Measurements from ENCODE around the gene ISG20. TPM values are rescaled to one million over a fixed set of nuclear protein-coding genes. Genes with fewer than 3 reads are reported as not detected.

ISG20 gene
- total and polyA plus RNA-seq, 2 experiments from 2014 or later = 1.4 TPM; not detected in 1

GRCh38 chr15:88663141-88663621, 24.4 kb downstream of the ISG20 start:
- no peak for TF ChIP-seq EZH2 (IDR thresholded peaks at IDR 0.05; ENCODE audit: insufficient read depth, poor library complexity, severe bottlenecking)
- no peak for TF ChIP-seq EZH2phosphoT487 (IDR thresholded peaks at IDR 0.05; ENCODE audit: insufficient read depth, low read depth)
- no peak overlapping the region for H3K4me2 ChIP-seq (ENCODE audit: unreplicated experiment)
- H3K4me1 ChIP-seq (ENCODE audit: insufficient read depth) = peaks cover 31% of the 10 kb centered on the region
- peaks cover 19% of the 10 kb centered on the region; the same call in 1 of the 2 replicates for H3F3A ChIP-seq (ENCODE audit: insufficient read depth)
- in situ Hi-C loops (cut with MboI) = loop anchor here (25.0 kb wide), 2 partner anchors 349 to 524 kb away; no protein-coding TSS in a partner anchor
- H3K9me3 ChIP-seq (ENCODE audit: low read depth) = no peaks in the 10 kb centered on the region
- no peaks in the 10 kb centered on the region for H3K79me2 ChIP-seq (ENCODE audit: insufficient read depth)
- no peak overlapping the region for H3K9ac ChIP-seq
- peak; percentile 33 for DNase-seq
- no peaks in the 10 kb centered on the region for H3K36me3 ChIP-seq (ENCODE audit: low read depth)
- no peaks in the 10 kb centered on the region for H4K20me1 ChIP-seq (ENCODE audit: insufficient read depth)
- no peak overlapping the region for H2AFZ ChIP-seq
- WGBS, 2 experiments (ENCODE audit: low coverage in 1 of 2, low lambda C conversion rate in 2 of 2, missing lambda C conversion rate in 2 of 2) = 58 to 61% methylated on average over 5 to 6 of the region's 6 CpGs
- H3K27me3 ChIP-seq (replicated peaks; ENCODE audit: insufficient read depth) = no peaks in the 10 kb centered on the region
- H3K9me2 ChIP-seq (ENCODE audit: insufficient read depth) = no peaks in the 10 kb centered on the region
- no peak overlapping the region for H3K4me3 ChIP-seq
- no peak overlapping the region for H3K27ac ChIP-seq

GRCh38 chr15:88664151-88664778, 25.4 kb downstream of the ISG20 start:
- no peak for DNase-seq

GRCh38 chr15:88674661-88675060, 35.8 kb downstream of the ISG20 start:
- no peak for DNase-seq
- H3K79me2 ChIP-seq (ENCODE audit: insufficient read depth) = no peaks in the 10 kb centered on the region
- no peaks in the 10 kb centered on the region for H3F3A ChIP-seq (ENCODE audit: insufficient read depth)
- TF ChIP-seq EZH2 (IDR thresholded peaks at IDR 0.05; ENCODE audit: insufficient read depth, poor library complexity, severe bottlenecking) (no peak), EZH2phosphoT487 (IDR thresholded peaks at IDR 0.05; ENCODE audit: insufficient read depth, low read depth) (no peak)
- H3K9me2 ChIP-seq (ENCODE audit: insufficient read depth) = no peaks in the 10 kb centered on the region
- H3K4me2 ChIP-seq (ENCODE audit: unreplicated experiment) = no peak overlapping the region
- no peaks in the 10 kb centered on the region for H3K4me1 ChIP-seq (ENCODE audit: insufficient read depth)
- no peaks in the 10 kb centered on the region for H3K9me3 ChIP-seq (ENCODE audit: low read depth)
- H3K9ac ChIP-seq = no peak overlapping the region
- no peak overlapping the region for H2AFZ ChIP-seq
- H4K20me1 ChIP-seq (ENCODE audit: insufficient read depth) = no peaks in the 10 kb centered on the region
- peaks cover 35% of the 10 kb centered on the region for H3K27me3 ChIP-seq (replicated peaks; ENCODE audit: insufficient read depth)
- WGBS, 2 experiments (ENCODE audit: low coverage in 1 of 2, low lambda C conversion rate in 2 of 2, missing lambda C conversion rate in 2 of 2) = 35 to 38% methylated on average over 4 of the region's 4 CpGs
- in situ Hi-C loops (cut with MboI) = loop anchor here (25.0 kb wide), 2 partner anchors 338 to 513 kb away; no protein-coding TSS in a partner anchor
- no peak overlapping the region for H3K4me3 ChIP-seq
- no peak overlapping the region for H3K27ac ChIP-seq
- H3K36me3 ChIP-seq (ENCODE audit: low read depth) = no peaks in the 10 kb centered on the region

More at GRCh38 chr15:88664151-88664778, 25.4 kb downstream of the ISG20 start:
- H3K9me2 ChIP-seq (ENCODE audit: insufficient read depth) = no peaks in the 10 kb centered on the region
- no peak overlapping the region for H3K9ac ChIP-seq
- no peaks in the 10 kb centered on the region for H4K20me1 ChIP-seq (ENCODE audit: insufficient read depth)
- H3K36me3 ChIP-seq (ENCODE audit: low read depth) = no peaks in the 10 kb centered on the region
- H3K4me1 ChIP-seq (ENCODE audit: insufficient read depth) = peaks cover 27% of the 10 kb centered on the region
- WGBS, 2 experiments (ENCODE audit: low coverage in 1 of 2, low lambda C conversion rate in 2 of 2, missing lambda C conversion rate in 2 of 2) = 67 to 69% methylated on average over 7 of the region's 7 CpGs
- peaks cover 19% of the 10 kb centered on the region; the same call in 1 of the 2 replicates for H3F3A ChIP-seq (ENCODE audit: insufficient read depth)
- no peak overlapping the region for H3K4me2 ChIP-seq (ENCODE audit: unreplicated experiment)
- in situ Hi-C loops (cut with MboI) = loop anchor here (25.0 kb wide), 2 partner anchors 348 to 523 kb away; no protein-coding TSS in a partner anchor
- H3K4me3 ChIP-seq = no peak overlapping the region
- H3K27ac ChIP-seq = no peak overlapping the region
- H2AFZ ChIP-seq = no peak overlapping the region
- no peaks in the 10 kb centered on the region for H3K9me3 ChIP-seq (ENCODE audit: low read depth)
- H3K27me3 ChIP-seq (replicated peaks; ENCODE audit: insufficient read depth) = no peaks in the 10 kb centered on the region
- TF ChIP-seq EZH2 (IDR thresholded peaks at IDR 0.05; ENCODE audit: insufficient read depth, poor library complexity, severe bottlenecking) = no peak
- no peak for TF ChIP-seq EZH2phosphoT487 (IDR thresholded peaks at IDR 0.05; ENCODE audit: insufficient read depth, low read depth)
- no peaks in the 10 kb centered on the region for H3K79me2 ChIP-seq (ENCODE audit: insufficient read depth)

- in situ Hi-C loops (cut with MboI) = no loop called here
- no peak overlapping the region for H3K9ac ChIP-seq
- H3K9me2 ChIP-seq (ENCODE audit: insufficient read depth) = no peaks in the 10 kb centered on the region
- no peak overlapping the region for H3K4me3 ChIP-seq
- no peak for DNase-seq
- peaks cover 22% of the 10 kb centered on the region; the same call in 1 of the 2 replicates for H3K27me3 ChIP-seq (replicated peaks; ENCODE audit: insufficient read depth)
- H3K4me1 ChIP-seq (ENCODE audit: insufficient read depth) = no peaks in the 10 kb centered on the region
- 69 to 75% methylated on average over 6 of the region's 6 CpGs for WGBS, 2 experiments (ENCODE audit: low coverage in 1 of 2, low lambda C conversion rate in 2 of 2, missing lambda C conversion rate in 2 of 2)
- no peak for TF ChIP-seq EZH2 (IDR thresholded peaks at IDR 0.05; ENCODE audit: insufficient read depth, poor library complexity, severe bottlenecking)
- no peak for TF ChIP-seq EZH2phosphoT487 (IDR thresholded peaks at IDR 0.05; ENCODE audit: insufficient read depth, low read depth)
- no peaks in the 10 kb centered on the region for H3K9me3 ChIP-seq (ENCODE audit: low read depth)
- no peaks in the 10 kb centered on the region for H3K36me3 ChIP-seq (ENCODE audit: low read depth)
- no peak overlapping the region for H3K4me2 ChIP-seq (ENCODE audit: unreplicated experiment)
- H3F3A ChIP-seq (ENCODE audit: insufficient read depth) = no peaks in the 10 kb centered on the region
- H4K20me1 ChIP-seq (ENCODE audit: insufficient read depth) = no peaks in the 10 kb centered on the region
- no peaks in the 10 kb centered on the region for H3K79me2 ChIP-seq (ENCODE audit: insufficient read depth)
- no peak overlapping the region for H3K27ac ChIP-seq
- H2AFZ ChIP-seq = no peak overlapping the region
Measured at GRCh38 chr15:88678755-88679154, 39.9 kb downstream of the ISG20 start.

Data from GM23248 (cell line).